Subcutaneous preadipocyte (primary cell): Measurements from ENCODE around the gene WDCP. TPM values are rescaled to one million over a fixed set of nuclear protein-coding genes. Genes with fewer than 3 reads are reported as not detected.

Experiments
- small RNA-seq: library from RNA; depleted of rRNA; stranded (forward); fragments of <200 nt; gene quantifications from one replicate; pipeline ENCODE3, GENCODE V24; 2012
- total RNA-seq: library from RNA; depleted of rRNA; stranded (reverse); fragments of >200 nt; gene quantifications from 2 replicates; pipeline ENCODE4 v1.2.3, GENCODE V29; 2012

The WDCP gene, protein sequence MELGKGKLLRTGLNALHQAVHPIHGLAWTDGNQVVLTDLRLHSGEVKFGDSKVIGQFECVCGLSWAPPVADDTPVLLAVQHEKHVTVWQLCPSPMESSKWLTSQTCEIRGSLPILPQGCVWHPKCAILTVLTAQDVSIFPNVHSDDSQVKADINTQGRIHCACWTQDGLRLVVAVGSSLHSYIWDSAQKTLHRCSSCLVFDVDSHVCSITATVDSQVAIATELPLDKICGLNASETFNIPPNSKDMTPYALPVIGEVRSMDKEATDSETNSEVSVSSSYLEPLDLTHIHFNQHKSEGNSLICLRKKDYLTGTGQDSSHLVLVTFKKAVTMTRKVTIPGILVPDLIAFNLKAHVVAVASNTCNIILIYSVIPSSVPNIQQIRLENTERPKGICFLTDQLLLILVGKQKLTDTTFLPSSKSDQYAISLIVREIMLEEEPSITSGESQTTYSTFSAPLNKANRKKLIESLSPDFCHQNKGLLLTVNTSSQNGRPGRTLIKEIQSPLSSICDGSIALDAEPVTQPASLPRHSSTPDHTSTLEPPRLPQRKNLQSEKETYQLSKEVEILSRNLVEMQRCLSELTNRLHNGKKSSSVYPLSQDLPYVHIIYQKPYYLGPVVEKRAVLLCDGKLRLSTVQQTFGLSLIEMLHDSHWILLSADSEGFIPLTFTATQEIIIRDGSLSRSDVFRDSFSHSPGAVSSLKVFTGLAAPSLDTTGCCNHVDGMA
- total RNA-seq, result 8.1 and 12.7 TPM in 2 replicates

DNA sequence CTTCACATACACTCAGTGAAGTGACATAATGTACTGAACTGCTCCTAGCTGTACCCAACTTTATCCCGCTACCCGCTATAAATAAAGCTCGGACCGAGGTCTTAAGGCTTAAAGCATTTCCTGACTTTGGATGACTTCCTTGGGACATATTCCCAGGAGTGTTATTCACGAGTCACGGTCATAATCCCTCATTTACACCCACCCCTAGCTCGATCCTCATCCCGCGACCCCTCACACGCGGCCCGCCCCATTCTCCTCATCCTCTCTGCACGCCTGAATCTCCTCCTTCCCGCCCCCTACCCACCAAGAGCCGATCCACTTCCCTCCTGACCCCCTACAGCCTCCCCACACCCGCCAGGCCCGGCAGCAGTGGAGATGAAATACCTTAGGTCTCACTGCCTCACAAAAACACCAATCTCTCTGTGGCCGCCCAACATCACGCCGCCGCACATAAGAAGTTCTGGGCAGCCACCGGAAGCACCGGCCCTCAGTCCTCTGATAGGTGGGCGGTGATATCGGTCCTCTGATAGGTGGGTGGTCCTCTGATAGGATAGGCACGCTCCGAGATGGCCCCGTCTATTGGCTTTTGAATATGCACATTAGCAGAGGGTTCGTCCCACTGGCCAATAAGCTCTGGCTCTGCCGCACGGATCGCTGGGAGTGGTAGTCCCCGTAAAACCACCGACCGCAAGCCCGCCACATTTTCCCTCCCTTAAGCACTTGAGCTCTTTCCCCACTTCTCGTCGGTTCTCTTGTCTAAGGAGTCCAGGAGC is at the start of gene WDCP:
TSS of gene WDCP (minus strand) at position 462 of the 773 bp plus-strand sequence. CDS start 7,897 bp downstream, outside the sequence.

DNA sequence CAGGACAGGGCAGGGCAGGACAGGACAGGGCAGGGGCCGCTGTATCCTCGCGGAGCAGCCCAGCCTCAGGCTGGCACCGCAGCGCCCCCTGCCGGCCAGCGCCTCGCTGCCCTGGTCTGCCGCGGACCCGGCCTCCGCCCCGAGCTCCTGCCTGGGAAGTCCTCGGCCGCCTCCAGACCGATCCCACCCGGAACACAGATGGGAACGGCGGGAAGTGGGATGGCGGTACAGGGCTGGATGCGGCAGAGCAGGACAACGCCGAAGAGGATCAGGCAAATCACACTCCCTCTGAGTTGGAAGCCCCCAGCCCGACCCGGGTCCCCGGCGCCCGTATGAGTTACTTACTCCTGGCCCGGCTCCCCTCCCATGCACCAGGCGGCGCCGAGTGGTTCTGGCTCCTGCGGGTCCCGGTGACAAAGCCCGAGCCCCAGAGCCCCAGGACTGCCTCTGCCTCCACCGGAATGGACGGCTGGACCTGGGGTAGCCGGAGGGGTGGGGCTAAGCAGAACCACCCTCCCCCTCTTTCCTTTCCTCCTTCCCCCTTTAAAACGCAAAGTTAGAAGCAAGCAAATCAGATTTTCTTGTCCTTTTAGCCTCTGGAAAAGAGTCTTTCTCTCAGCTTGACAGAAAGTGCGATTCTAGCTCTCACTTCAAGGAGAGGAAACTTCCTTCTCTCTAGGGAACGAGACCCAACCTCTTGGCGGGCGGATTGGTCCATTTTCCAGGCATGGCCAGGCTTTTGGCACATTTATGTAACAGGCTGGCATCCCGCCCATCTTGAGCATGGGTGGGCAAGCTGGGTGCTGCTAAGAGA is 37.4 kb upstream of the WDCP start, which contains the start of gene TP53I3:
TSS of gene TP53I3 (minus strand) at position 449 of the 814 bp plus-strand sequence. CDS start 508 bp downstream, outside the sequence.

DNA sequence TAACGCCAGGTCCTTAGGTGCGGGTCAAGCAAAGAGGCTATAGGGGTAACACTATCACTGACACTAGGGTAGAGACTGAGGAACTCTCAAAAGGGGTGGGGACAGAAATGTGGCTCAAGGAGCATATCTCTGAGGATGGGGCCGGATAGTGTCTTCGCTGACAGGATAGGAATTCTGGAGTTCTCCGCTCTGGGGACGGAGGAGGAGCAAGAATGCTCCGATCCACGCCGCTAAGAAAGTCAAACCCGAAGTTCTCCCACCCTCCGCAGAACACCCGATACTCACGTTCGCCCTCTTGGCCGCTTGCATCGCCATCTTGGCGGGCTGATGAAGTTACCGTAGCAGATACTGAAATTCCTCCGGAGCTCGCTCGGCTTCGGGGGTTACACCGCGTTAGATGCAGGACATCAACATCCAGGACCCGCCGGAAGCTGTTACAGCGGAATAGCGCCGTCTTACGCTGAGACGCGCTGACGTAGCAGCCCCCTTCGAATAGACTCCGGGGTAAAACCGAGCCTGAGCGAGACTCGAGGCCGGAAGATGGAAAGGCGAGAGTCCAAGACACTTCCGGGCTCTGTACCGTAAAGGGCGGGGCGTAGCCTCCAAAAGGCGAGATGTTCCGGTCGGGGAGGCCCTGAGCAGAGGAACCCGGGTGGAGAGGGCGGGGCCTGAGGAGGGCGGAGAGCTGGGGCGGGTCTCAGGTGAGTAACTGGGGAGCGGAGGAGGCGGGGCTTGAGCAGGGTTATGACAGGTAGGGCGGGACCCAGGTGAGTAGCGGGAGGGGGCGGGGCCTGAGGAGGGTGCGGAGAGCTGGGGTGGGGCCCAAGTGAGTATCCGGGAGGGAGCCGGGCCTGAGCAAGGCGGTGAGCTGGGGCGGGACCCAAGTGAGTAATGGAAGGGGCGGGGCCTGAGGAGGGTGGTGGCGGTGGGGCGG is 29.0 kb upstream of the WDCP start, which contains the start of gene SF3B6:
TSS of gene SF3B6 (minus strand) at position 412 of the 934 bp plus-strand sequence. CDS start at position 315, 97 bp downstream.

DNA sequence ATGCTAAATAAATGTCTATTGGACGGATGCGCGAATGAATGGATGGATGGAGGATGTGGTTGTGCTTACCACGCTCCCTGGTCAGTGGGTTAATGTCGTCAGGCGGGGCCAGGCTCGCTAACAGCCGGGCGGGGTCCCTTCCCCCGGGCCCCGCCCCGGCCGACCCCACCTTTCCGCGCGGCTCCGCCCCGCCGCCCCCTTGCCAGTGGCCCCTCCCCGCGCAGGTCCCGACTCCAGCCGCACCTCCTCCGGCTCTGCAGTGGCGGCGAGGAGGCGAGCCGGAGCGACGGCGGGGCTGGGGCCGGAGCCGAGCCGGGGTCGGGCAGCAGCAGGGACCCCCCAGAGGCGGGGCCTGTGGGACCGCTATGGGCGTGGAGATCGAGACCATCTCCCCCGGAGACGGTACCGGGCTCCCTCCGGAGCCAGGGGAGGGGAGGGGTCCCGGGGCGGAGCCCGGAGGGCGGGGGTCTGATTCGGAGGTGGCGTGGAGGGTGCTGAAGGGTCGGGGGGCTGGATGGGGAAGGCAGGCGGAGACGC is 2.4 kb upstream of the WDCP start, which contains the start of gene FKBP1B:
TSS of gene FKBP1B (plus strand) at position 257 of the 537 bp plus-strand sequence. CDS start at position 366, 109 bp downstream.

DNA sequence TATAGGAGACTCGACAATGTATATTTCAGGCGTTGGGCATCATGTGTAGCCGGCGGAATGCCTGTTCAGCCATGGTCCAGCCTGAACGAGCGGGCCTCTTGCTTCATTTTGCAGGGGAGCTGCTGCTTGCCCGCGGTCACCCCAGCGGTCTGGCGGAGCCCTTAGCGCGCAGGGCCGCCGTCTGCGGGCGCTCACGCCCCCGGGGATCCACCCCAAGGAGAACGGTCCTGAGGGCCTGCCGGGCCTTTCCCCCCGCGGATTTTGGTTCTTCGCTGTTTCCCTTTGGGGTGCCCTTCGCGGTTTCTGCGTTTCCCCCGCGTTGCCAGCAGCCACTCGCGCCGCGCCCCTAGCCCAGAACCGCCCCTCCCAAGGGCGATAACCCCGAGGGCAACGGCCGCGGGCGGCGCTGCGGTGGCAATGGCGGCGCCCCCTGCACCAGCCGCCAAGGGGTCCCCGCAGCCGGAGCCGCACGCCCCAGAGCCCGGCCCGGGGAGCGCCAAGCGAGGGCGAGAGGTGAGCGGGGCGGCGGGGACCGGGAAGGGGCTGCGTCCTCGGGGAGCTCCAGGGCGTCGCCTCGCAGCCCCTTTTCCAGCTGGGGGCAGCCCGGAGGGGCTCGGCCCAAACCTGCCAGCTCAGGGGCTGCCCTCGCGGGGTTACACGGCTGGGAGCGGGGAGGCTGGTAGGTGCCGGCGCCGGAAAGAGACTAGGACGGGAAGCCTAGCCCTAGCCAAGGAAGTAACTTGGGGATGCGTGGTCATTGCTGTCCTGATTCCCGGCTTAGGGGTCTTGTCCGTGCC is 37.3 kb downstream of the WDCP start, which contains the start of gene MFSD2B:
TSS of gene MFSD2B (plus strand) at position 406 of the 797 bp plus-strand sequence. CDS start at position 418, 12 bp downstream.

Small RNAs within 50 kb of the gene (small RNA-seq; reads per million reads assigned to genes)
- gene RN7SL610P, result not detected
- gene RNU6-370P, result not detected

Other genes with a start within 250 kb of the WDCP start
- gene ATAD2B, start 120.3 kb downstream of the WDCP start, total RNA-seq, result 11.7 and 13.2 TPM in 2 replicates
- gene UBXN2A, start 106.9 kb downstream of the WDCP start, total RNA-seq, result 4.8 and 9.6 TPM in 2 replicates
- under 0.01 and 0.37 TPM in 2 replicates for gene MFSD2B, start 37.3 kb downstream of the WDCP start, total RNA-seq
- 4.4 and 5.3 TPM in 2 replicates for gene FKBP1B, start 2.4 kb upstream of the WDCP start, total RNA-seq
- gene SF3B6, start 28.9 kb upstream of the WDCP start, total RNA-seq, result 98.3 and 164 TPM in 2 replicates
- 23.9 and 40.4 TPM in 2 replicates for gene TP53I3, start 37.4 kb upstream of the WDCP start, total RNA-seq
- 0.78 TPM in 1 of 2 replicates, not detected in the other for gene PFN4, start 75.9 kb upstream of the WDCP start, total RNA-seq
- 3.9 and 5.1 TPM in 2 replicates for gene FAM228B, start 76.1 kb upstream of the WDCP start, total RNA-seq
- 0.98 TPM in 1 of 2 replicates, not detected in the other for gene FAM228A, start 127.7 kb upstream of the WDCP start, total RNA-seq